ENCODE data around the gene SMIM45.

- TF ChIP-seq, protein P1, sequence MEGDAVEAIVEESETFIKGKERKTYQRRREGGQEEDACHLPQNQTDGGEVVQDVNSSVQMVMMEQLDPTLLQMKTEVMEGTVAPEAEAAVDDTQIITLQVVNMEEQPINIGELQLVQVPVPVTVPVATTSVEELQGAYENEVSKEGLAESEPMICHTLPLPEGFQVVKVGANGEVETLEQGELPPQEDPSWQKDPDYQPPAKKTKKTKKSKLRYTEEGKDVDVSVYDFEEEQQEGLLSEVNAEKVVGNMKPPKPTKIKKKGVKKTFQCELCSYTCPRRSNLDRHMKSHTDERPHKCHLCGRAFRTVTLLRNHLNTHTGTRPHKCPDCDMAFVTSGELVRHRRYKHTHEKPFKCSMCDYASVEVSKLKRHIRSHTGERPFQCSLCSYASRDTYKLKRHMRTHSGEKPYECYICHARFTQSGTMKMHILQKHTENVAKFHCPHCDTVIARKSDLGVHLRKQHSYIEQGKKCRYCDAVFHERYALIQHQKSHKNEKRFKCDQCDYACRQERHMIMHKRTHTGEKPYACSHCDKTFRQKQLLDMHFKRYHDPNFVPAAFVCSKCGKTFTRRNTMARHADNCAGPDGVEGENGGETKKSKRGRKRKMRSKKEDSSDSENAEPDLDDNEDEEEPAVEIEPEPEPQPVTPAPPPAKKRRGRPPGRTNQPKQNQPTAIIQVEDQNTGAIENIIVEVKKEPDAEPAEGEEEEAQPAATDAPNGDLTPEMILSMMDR (IDR thresholded peaks at IDR 0.05) = no peak
- TF ChIP-seq POLR2A (IDR thresholded peaks at IDR 0.05) = no peak
These were observed 8.2 kb upstream of the SMIM45 start for GRCh38 chr22:41943661-41944209.
